Adrenal gland (tissue), 5 donors: Measurements from ENCODE around the gene TRAK1.

ENCODE experiments used
- CTCF ChIP-seq, 6 experiments: fragments of 450-650 bp in 4 of 6; fragments of 200-600 bp in 2 of 6; sonication (generic) in 1 of 6; IDR thresholded peaks; 1 replicate in 5 of 6; 2 replicates in 1 of 6; pipeline versions ENCODE4 v1.5.1 to v1.8.0; 2016 to 2021; ENCODE audit warnings: antibody characterized with exemption in 6 of 6, mild to moderate bottlenecking in 2 of 6, moderate library complexity in 1 of 6
- POLR2A ChIP-seq, 2 donors: fragments of 450-650 bp; IDR thresholded peaks; one replicate each; pipeline ENCODE4 v1.6.1; 2017; ENCODE audit warnings: antibody characterized with exemption in 2 of 2, mild to moderate bottlenecking in 2 of 2, moderate library complexity in 1 of 2
- donor health status: DM: no; HTN: no; CAD: no.

- no peak for TF ChIP-seq CTCF (IDR thresholded peaks at IDR 0.05)
- TF ChIP-seq POLR2A (IDR thresholded peaks at IDR 0.05): no peak
These were observed 133.7 kb downstream of the TRAK1 start for GRCh38 chr3:42224658-42225421.
